OCI-LY1 (cell line): Measurements from ENCODE around the gene TIMM9.

Experiments
- EZH2 ChIP-seq: fragments of 200-600 bp; sonication (generic), shearing (Covaris generic); IDR thresholded peaks from 2 replicates; pipeline ENCODE4 v1.8.0; 2017; ENCODE audit warnings: borderline replicate concordance, mixed run types, mild to moderate bottlenecking, antibody characterized with exemption, low read length, moderate library complexity, mixed read lengths
- TF ChIP-seq, protein P1 (sequence below): fragments of 200-600 bp; sonication (generic), shearing (Covaris generic); IDR thresholded peaks from 2 replicates; pipeline ENCODE4 v1.5.1; 2017; ENCODE audit warnings: mild to moderate bottlenecking, antibody characterized with exemption, low read length, moderate library complexity, mixed read lengths

DNA sequence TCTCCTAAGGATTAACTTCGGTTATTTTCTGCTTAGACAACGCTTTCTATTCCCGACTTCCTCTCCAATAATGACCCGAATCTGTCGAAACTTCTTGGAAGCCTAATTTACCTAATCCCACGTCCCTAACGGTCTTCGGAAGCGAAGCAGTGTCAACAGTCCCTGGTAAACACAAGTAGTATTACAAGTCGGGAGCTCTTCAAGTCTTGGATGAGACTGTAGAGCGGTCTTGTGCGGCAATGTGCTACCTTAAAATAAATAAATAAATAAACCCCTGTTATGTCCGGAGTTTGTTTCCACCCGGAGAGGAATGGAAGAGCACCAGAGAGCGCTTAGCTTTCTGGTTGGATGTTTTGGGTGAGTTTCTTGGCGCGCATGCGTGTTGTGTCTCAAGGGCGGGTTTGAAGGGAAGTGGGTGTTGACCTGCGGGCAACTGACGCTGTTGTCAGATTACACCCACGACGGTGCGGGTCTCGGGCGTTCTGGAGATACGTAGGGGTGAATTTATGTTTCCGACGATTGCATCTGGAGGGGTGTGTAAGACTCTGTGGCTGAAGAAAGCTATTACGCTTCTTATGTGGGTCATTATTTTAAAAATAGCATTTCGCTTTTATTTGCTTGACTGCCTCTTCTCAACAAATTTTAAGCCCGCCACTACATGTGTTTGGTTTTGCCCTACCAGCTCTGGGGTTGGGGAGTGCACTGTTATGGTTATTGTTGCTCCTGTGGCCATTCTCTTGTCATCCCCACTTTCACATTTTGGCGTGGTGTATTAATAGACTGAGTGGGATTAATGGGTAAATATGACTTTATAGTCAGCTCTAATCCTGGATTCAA, at the start of gene TIMM9, which contains the start of gene KIAA0586:
- TF ChIP-seq, protein P1, sequence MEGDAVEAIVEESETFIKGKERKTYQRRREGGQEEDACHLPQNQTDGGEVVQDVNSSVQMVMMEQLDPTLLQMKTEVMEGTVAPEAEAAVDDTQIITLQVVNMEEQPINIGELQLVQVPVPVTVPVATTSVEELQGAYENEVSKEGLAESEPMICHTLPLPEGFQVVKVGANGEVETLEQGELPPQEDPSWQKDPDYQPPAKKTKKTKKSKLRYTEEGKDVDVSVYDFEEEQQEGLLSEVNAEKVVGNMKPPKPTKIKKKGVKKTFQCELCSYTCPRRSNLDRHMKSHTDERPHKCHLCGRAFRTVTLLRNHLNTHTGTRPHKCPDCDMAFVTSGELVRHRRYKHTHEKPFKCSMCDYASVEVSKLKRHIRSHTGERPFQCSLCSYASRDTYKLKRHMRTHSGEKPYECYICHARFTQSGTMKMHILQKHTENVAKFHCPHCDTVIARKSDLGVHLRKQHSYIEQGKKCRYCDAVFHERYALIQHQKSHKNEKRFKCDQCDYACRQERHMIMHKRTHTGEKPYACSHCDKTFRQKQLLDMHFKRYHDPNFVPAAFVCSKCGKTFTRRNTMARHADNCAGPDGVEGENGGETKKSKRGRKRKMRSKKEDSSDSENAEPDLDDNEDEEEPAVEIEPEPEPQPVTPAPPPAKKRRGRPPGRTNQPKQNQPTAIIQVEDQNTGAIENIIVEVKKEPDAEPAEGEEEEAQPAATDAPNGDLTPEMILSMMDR, result no peak
- TF ChIP-seq EZH2, result no peak
